Panc1 (cell line): ENCODE results near the gene CDIPT.

Experiments
- TCF7L2 ChIP-seq: IDR thresholded peaks from 2 replicates; pipeline ENCODE4 v1.6.1; 2011; ENCODE audit warnings: mild to moderate bottlenecking, low read depth, low read length, inconsistent platforms
- TF ChIP-seq, protein P1 (sequence below): fragments of 450-650 bp; IDR thresholded peaks from 2 replicates; pipeline ENCODE4 v1.5.1; 2017; ENCODE audit warnings: mild to moderate bottlenecking
- TF ChIP-seq, protein P2 (sequence below), 2 experiments: IDR thresholded peaks; 2 replicates each; pipeline ENCODE4 v1.6.1; 2011 to 2012; ENCODE audit warnings: low read depth in 2 of 2, control low read depth in 1 of 2, low read length in 1 of 2, mild to moderate bottlenecking in 1 of 2, moderate library complexity in 1 of 2; ENCODE audit not compliant: insufficient read depth in 1 of 2

DNA sequence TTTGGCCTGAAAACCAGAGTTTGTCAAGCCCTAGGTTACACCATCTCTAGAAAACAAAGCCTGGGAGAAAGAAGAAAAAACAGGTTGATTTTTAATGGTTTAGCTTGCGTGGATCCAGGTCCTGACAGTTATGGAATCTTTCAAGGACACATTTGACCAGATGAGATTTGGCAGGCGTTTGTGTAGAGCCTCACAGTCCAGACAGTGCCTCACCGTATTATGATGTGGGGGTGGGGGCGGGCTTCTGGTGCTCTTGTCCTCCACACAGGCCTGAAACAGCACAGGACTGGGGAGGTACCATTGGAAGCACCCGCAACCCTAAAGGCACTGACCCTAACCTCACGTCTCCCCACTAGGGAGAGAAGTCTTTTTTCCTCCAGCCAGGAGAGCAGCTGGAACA lies 23.2 kb downstream of the CDIPT start:
- TF ChIP-seq, protein P1, sequence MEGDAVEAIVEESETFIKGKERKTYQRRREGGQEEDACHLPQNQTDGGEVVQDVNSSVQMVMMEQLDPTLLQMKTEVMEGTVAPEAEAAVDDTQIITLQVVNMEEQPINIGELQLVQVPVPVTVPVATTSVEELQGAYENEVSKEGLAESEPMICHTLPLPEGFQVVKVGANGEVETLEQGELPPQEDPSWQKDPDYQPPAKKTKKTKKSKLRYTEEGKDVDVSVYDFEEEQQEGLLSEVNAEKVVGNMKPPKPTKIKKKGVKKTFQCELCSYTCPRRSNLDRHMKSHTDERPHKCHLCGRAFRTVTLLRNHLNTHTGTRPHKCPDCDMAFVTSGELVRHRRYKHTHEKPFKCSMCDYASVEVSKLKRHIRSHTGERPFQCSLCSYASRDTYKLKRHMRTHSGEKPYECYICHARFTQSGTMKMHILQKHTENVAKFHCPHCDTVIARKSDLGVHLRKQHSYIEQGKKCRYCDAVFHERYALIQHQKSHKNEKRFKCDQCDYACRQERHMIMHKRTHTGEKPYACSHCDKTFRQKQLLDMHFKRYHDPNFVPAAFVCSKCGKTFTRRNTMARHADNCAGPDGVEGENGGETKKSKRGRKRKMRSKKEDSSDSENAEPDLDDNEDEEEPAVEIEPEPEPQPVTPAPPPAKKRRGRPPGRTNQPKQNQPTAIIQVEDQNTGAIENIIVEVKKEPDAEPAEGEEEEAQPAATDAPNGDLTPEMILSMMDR, result no peak
- TF ChIP-seq, protein P2, sequence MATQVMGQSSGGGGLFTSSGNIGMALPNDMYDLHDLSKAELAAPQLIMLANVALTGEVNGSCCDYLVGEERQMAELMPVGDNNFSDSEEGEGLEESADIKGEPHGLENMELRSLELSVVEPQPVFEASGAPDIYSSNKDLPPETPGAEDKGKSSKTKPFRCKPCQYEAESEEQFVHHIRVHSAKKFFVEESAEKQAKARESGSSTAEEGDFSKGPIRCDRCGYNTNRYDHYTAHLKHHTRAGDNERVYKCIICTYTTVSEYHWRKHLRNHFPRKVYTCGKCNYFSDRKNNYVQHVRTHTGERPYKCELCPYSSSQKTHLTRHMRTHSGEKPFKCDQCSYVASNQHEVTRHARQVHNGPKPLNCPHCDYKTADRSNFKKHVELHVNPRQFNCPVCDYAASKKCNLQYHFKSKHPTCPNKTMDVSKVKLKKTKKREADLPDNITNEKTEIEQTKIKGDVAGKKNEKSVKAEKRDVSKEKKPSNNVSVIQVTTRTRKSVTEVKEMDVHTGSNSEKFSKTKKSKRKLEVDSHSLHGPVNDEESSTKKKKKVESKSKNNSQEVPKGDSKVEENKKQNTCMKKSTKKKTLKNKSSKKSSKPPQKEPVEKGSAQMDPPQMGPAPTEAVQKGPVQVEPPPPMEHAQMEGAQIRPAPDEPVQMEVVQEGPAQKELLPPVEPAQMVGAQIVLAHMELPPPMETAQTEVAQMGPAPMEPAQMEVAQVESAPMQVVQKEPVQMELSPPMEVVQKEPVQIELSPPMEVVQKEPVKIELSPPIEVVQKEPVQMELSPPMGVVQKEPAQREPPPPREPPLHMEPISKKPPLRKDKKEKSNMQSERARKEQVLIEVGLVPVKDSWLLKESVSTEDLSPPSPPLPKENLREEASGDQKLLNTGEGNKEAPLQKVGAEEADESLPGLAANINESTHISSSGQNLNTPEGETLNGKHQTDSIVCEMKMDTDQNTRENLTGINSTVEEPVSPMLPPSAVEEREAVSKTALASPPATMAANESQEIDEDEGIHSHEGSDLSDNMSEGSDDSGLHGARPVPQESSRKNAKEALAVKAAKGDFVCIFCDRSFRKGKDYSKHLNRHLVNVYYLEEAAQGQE (IDR thresholded peaks at IDR 0.05; ENCODE audit: insufficient read depth in 1 of 2, low read depth in 2 of 2, low read length in 1 of 2), result no peak
- no peak for TF ChIP-seq TCF7L2
